Measurements from ENCODE around the gene HAAO.
"Not testable (repeated sequence)": the region's sequence is repeated elsewhere in the genome, so short reads cannot be mapped to it uniquely, and the experiment has no call there.

HAAO gene

DNA sequence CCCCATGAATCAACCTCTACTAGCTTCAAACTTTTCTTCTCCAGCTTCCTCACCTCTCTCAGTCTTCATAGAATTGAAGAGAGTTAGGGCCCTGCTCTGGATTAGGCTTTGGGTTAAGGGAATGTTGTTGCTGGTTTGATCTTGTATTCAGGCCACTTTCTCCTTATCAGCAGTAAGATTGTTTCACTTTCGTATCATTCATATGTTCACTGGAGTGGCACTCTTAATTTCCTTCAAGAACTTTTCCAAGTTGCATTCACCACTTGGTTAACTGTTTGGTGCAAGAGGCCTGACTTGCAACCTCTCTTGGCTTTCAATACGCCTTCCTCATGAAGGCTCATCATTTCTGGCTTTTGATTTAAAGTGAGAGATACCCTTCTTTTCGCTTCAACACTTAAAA lies 51.2 kb downstream of the HAAO start:
- no peak overlapping the region for H3K9ac ChIP-seq (ENCODE audit: low read length)
- peaks cover 8% of the 10 kb centered on the region; the same call in 1 of the 2 replicates for H3K9me3 ChIP-seq (ENCODE audit: control insufficient read depth, insufficient read depth, low read depth, low read length)
- H3K4me1 ChIP-seq (ENCODE audit: control insufficient read depth, insufficient read depth, low read length) = peaks cover 4% of the 10 kb centered on the region; the same call in 1 of the 2 replicates
- H3K36me3 ChIP-seq (ENCODE audit: control insufficient read depth, insufficient read depth, low read length) = peaks cover 26% of the 10 kb centered on the region; the same call in 1 of the 2 replicates
- H3K4me3 ChIP-seq (ENCODE audit: low read depth, low read length) = no peak overlapping the region
- H3K27me3 ChIP-seq (ENCODE audit: control insufficient read depth, insufficient read depth, low read length) = no peaks in the 10 kb centered on the region
- H3K27ac ChIP-seq (ENCODE audit: low read depth, low read length) = no peak overlapping the region

DNA sequence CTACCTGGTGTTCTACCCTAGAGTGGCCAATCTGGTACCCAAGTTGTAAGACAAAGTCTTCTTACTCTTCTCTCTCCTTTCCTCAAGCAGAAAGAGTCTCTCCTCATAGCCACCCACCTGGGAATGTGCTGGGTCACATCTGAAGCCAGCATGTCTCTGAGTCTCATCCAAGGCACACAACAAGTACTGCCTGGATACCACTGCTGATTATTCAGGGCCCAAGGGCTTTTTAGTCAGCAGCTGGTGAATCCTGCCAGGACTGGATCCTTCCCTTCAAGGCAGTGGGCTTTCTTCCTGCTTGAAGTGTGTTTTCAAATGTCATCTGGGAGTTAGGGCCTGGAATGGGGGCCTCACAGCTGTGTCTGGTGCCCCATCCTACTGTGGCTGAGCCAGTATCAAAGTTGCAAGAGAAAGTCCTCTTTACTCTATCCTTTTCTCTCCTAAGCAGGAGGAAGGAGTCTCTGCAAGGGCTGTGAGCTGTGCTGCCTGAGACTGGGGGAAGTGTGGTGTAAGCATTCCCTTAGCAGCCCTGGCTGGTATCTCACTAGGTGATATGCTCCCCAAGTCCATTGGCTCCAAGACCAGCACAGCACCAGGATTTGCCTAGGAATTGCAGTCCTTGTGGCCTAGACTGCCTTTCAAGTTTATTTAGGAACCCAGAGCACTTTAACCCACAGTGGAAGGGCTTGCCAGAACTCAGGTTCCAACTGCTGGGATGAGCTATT lies 55.6 kb downstream of the HAAO start:
- H3K9me3 ChIP-seq (ENCODE audit: control insufficient read depth, insufficient read depth, low read depth, low read length) = peaks cover 14% of the 10 kb centered on the region; the same call in 1 of the 2 replicates
- peaks cover 26% of the 10 kb centered on the region; the same call in 1 of the 2 replicates for H3K36me3 ChIP-seq (ENCODE audit: control insufficient read depth, insufficient read depth, low read length)
- no peak overlapping the region for H3K4me3 ChIP-seq (ENCODE audit: low read depth, low read length)
- peaks cover 4% of the 10 kb centered on the region; the same call in 1 of the 2 replicates for H3K4me1 ChIP-seq (ENCODE audit: control insufficient read depth, insufficient read depth, low read length)
- H3K9ac ChIP-seq (ENCODE audit: low read length) = no peak overlapping the region
- no peak overlapping the region for H3K27ac ChIP-seq (ENCODE audit: low read depth, low read length)
- no peaks in the 10 kb centered on the region for H3K27me3 ChIP-seq (ENCODE audit: control insufficient read depth, insufficient read depth, low read length)

DNA sequence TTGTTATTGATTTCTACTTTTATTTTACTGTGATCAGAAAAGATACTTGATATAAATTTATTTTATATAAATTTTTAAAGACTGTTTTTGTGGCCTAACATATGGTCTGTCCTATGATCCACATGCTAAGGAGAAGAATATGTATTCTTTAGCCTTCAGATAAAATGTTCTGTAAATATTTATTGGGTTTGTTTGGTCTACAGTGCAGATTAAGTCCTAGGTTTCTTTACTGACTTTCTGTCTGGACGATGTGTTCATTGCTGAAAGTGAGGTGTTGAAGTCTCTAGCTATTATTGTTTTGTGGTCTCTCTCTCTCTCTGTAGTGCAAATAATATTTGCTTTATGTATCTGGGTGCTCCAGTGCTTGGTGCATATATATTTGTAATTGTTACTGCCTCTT lies 58.5 kb downstream of the HAAO start:
- H3K4me3 ChIP-seq (ENCODE audit: low read depth, low read length) = no peak overlapping the region
- H3K27me3 ChIP-seq (ENCODE audit: control insufficient read depth, insufficient read depth, low read length) = no peaks in the 10 kb centered on the region
- H3K9ac ChIP-seq (ENCODE audit: low read length) = no peak overlapping the region
- peaks cover 14% of the 10 kb centered on the region; the same call in 1 of the 2 replicates for H3K9me3 ChIP-seq (ENCODE audit: control insufficient read depth, insufficient read depth, low read depth, low read length)
- H3K36me3 ChIP-seq (ENCODE audit: control insufficient read depth, insufficient read depth, low read length) = peaks cover 19% of the 10 kb centered on the region; the same call in 1 of the 2 replicates
- H3K4me1 ChIP-seq (ENCODE audit: control insufficient read depth, insufficient read depth, low read length) = no peaks in the 10 kb centered on the region; the same call in 1 of the 2 replicates
- H3K27ac ChIP-seq (ENCODE audit: low read depth, low read length) = no peak overlapping the region

DNA sequence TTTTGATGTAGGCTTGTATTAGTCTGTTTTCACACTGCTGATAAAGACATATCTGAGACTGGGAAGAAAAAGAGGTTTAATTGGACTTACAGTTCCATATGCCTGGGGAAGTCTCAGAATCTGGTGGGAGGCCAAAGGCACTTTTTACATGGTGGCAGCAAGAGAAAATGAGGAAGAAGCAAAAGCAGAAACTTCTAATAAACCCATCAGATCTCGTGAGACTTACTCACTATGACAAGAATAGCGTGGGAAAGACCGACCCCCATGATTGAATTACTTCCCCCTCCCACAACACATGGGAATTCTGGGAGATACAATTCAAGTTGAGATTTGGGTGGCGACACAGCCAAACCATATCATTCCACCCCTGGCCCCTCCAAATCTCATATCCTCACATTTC lies 61.1 kb downstream of the HAAO start:
- H3K27ac ChIP-seq (ENCODE audit: low read depth, low read length); H3K36me3 ChIP-seq (ENCODE audit: control insufficient read depth, insufficient read depth, low read length); H3K4me1 ChIP-seq (ENCODE audit: control insufficient read depth, insufficient read depth, low read length); H3K27me3 ChIP-seq (ENCODE audit: control insufficient read depth, insufficient read depth, low read length); H3K4me3 ChIP-seq (ENCODE audit: low read depth, low read length); H3K9ac ChIP-seq (ENCODE audit: low read length): not testable (repeated sequence)
- peaks cover 12% of the 10 kb centered on the region; the same call in 1 of the 2 replicates for H3K9me3 ChIP-seq (ENCODE audit: control insufficient read depth, insufficient read depth, low read depth, low read length)

DNA sequence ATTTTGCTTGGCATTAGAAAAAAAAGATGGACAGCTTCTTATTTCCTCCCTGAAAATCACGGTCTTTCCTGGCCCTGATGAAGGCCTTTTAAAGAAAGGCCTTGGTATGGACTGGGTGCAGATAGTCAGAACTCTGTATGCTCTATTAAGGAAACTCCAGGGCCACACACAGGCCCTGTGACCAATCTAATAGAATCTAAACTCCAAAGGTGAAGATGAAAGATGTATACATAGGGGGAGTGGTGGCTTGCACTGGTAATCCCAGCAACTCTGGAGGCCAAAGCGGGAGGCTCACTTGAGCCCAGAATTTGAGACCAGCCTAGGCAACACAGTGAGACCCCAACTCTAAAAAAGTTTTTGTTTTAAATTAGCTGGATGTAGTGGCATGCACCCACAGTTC lies 65.7 kb downstream of the HAAO start:
- Histone ChIP-seq H3K9me3 (ENCODE audit: control insufficient read depth, insufficient read depth, low read depth, low read length) (peaks cover 5% of the 10 kb centered on the region; the same call in 1 of the 2 replicates), H3K4me3 (ENCODE audit: low read depth, low read length) (no peak overlapping the region), H3K27ac (ENCODE audit: low read depth, low read length) (no peak overlapping the region), H3K27me3 (ENCODE audit: control insufficient read depth, insufficient read depth, low read length) (no peaks in the 10 kb centered on the region), H3K36me3 (ENCODE audit: control insufficient read depth, insufficient read depth, low read length) (peaks cover 3% of the 10 kb centered on the region; the same call in 1 of the 2 replicates), H3K9ac (ENCODE audit: low read length) (no peak overlapping the region), H3K4me1 (ENCODE audit: control insufficient read depth, insufficient read depth, low read length) (peaks cover 12% of the 10 kb centered on the region)

DNA sequence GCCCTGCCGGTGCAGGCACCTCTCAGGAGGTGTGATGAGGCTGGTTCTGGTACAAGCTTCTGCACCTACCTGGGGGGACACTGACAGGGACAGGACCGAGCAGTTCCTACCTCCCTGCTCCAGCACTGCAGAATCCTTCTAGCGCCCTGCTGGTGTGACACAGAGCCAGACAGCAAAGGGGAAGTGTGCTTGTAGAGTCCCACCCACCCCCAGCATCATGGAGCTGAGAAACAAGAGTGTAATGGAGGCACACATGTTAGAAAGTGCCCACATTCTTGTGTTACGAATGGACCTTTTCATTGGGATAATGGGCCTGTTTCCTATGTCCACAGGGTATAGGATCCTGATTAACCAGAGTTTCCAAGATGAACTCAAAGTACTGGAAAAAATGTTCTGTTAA lies 66.7 kb downstream of the HAAO start:
- no peak overlapping the region for H3K27ac ChIP-seq (ENCODE audit: low read depth, low read length)

DNA sequence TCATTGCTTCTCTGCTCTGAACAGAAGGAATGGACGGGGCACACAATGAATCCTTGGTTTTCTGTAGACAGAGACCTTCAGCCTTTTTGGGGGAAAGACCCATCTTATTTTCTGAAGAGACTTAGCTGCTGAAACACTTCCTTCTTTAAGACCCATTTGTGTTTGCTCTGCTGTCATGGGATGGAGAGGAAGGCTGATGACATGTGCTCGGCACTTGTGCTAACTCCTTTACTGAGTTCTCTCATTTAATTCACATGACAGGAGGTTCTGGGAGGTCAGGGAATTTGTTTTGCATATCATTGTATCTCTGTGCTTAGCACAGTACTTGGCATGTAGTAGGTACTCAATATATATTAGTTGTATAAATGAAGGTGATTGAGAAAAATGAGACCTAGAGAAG lies 67.5 kb downstream of the HAAO start:
- Histone ChIP-seq H3K9me3 (ENCODE audit: control insufficient read depth, insufficient read depth, low read depth, low read length) (peaks cover 5% of the 10 kb centered on the region; the same call in 1 of the 2 replicates), H3K4me3 (ENCODE audit: low read depth, low read length) (no peak overlapping the region), H3K27me3 (ENCODE audit: control insufficient read depth, insufficient read depth, low read length) (no peaks in the 10 kb centered on the region), H3K36me3 (ENCODE audit: control insufficient read depth, insufficient read depth, low read length) (peaks cover 3% of the 10 kb centered on the region; the same call in 1 of the 2 replicates), H3K27ac (ENCODE audit: low read depth, low read length) (no peak overlapping the region), H3K4me1 (ENCODE audit: control insufficient read depth, insufficient read depth, low read length) (peaks cover 12% of the 10 kb centered on the region), H3K9ac (ENCODE audit: low read length) (no peak overlapping the region)

More for the DNA sequence above, 66.7 kb downstream of the HAAO start:
- Histone ChIP-seq H3K36me3 (ENCODE audit: control insufficient read depth, insufficient read depth, low read length) (peaks cover 3% of the 10 kb centered on the region; the same call in 1 of the 2 replicates), H3K9me3 (ENCODE audit: control insufficient read depth, insufficient read depth, low read depth, low read length) (peaks cover 5% of the 10 kb centered on the region; the same call in 1 of the 2 replicates), H3K4me3 (ENCODE audit: low read depth, low read length) (no peak overlapping the region), H3K4me1 (ENCODE audit: control insufficient read depth, insufficient read depth, low read length) (peaks cover 12% of the 10 kb centered on the region), H3K9ac (ENCODE audit: low read length) (no peak overlapping the region), H3K27me3 (ENCODE audit: control insufficient read depth, insufficient read depth, low read length) (no peaks in the 10 kb centered on the region)

DNA sequence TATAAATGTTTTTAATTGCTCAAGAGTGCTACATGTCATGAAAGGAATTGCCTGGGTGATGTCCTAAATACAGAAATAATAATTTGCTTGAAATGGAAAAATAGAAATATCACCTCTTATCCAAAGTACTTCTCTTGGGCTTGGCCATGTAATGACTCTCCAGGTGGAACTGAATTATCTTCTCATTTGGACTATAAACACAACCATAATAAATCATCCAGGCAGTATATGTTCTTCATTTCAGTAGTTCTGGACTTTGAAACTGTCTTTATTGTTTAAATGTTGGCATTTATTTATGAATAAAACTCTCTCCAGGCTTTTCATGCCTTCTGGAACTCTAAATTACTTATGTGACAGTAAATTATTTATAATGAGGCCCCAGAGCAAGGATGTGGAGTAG lies 68.9 kb downstream of the HAAO start:
- no peak overlapping the region for H3K4me3 ChIP-seq (ENCODE audit: low read depth, low read length)

DNA sequence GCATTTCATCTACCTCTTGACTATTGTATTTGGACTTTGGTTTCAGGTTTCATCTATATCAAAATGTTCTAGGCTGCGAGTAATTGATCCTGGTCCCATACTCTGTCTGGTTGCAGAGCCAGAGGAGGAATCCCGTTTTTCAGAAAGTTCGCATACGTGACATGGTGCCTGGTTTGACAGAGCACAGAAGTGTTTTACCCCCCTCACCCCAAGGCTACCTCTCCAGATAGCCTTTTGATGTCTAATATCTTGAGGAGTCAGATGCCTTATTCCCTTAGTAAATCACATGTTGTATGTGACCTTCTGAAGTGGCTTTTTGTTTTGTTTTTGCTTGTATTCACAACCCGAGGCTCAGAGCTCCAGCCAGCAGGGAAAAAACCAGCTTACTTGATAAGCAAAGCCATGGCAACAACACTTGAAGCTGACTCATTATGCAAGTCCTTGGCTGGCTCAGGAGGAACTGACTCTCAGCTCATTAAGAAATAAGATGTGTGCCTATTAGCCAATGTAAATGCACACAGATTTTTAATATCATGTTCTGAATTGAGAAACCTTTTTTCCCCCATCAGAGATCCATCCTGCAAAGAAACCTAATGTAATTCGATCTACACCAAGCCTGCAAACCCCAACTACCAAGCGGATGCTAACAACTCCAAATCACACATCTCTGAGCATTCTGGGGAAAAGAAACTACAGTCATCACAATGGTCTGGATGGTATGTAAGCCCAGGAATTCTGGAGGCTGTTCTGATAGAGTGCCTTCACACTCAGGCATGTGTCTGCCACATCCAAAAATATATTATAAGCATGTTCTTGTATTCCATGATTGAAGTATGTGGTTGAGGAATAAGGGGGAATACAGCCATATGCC lies 69.8 kb downstream of the HAAO start:
- no peaks in the 10 kb centered on the region for H3K27me3 ChIP-seq (ENCODE audit: control insufficient read depth, insufficient read depth, low read length)
- H3K27ac ChIP-seq (ENCODE audit: low read depth, low read length) = no peak overlapping the region
- no peaks in the 10 kb centered on the region for H3K9me3 ChIP-seq (ENCODE audit: control insufficient read depth, insufficient read depth, low read depth, low read length)
- H3K9ac ChIP-seq (ENCODE audit: low read length) = no peak overlapping the region
- no peak overlapping the region for H3K4me3 ChIP-seq (ENCODE audit: low read depth, low read length)
- peaks cover 12% of the 10 kb centered on the region for H3K4me1 ChIP-seq (ENCODE audit: control insufficient read depth, insufficient read depth, low read length)
- no peaks in the 10 kb centered on the region for H3K36me3 ChIP-seq (ENCODE audit: control insufficient read depth, insufficient read depth, low read length)

More for the DNA sequence above, 68.9 kb downstream of the HAAO start:
- H3K9me3 ChIP-seq (ENCODE audit: control insufficient read depth, insufficient read depth, low read depth, low read length) = no peaks in the 10 kb centered on the region
- H3K36me3 ChIP-seq (ENCODE audit: control insufficient read depth, insufficient read depth, low read length) = no peaks in the 10 kb centered on the region
- H3K9ac ChIP-seq (ENCODE audit: low read length) = no peak overlapping the region
- H3K27me3 ChIP-seq (ENCODE audit: control insufficient read depth, insufficient read depth, low read length) = no peaks in the 10 kb centered on the region
- no peak overlapping the region for H3K27ac ChIP-seq (ENCODE audit: low read depth, low read length)
- peaks cover 12% of the 10 kb centered on the region for H3K4me1 ChIP-seq (ENCODE audit: control insufficient read depth, insufficient read depth, low read length)

DNA sequence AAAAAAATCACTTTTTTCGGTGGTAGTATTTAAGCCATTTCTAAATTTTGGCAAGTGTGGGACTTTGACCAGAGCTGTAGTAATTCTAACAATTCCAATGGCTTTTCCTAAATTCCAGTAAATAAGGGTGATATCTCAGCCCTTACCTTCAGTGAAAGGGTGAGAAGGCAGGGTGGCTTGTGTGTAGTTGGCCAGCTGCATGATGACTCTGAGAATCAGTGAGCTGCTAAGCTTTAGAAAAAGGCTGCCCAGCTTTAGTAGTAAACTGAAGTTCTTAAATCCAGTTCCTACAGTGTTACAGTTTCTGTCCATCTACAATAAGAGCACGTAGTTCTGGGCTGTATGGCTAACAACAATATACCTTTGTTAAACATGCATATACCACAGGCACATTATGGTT lies 70.5 kb downstream of the HAAO start:
- H3K36me3 ChIP-seq (ENCODE audit: control insufficient read depth, insufficient read depth, low read length) = no peaks in the 10 kb centered on the region
- H3K9ac ChIP-seq (ENCODE audit: low read length) = no peak overlapping the region
- H3K9me3 ChIP-seq (ENCODE audit: control insufficient read depth, insufficient read depth, low read depth, low read length) = no peaks in the 10 kb centered on the region
- H3K27me3 ChIP-seq (ENCODE audit: control insufficient read depth, insufficient read depth, low read length) = no peaks in the 10 kb centered on the region
- peaks cover 12% of the 10 kb centered on the region for H3K4me1 ChIP-seq (ENCODE audit: control insufficient read depth, insufficient read depth, low read length)
- H3K27ac ChIP-seq (ENCODE audit: low read depth, low read length) = no peak overlapping the region
- no peak overlapping the region for H3K4me3 ChIP-seq (ENCODE audit: low read depth, low read length)

All from HUES6 (cell line).